NCI-H2107 treated with DMSO at 0.1 percent for 48 hours (cell line): ENCODE measurements around the gene ZNF593.

ENCODE experiments used
- DNase-seq: peaks from one replicate; lab custom pipeline; 2025; ENCODE audit not compliant: unreplicated experiment; lab: John Stamatoyannopoulos, UW

Gene ZNF593

DNA sequence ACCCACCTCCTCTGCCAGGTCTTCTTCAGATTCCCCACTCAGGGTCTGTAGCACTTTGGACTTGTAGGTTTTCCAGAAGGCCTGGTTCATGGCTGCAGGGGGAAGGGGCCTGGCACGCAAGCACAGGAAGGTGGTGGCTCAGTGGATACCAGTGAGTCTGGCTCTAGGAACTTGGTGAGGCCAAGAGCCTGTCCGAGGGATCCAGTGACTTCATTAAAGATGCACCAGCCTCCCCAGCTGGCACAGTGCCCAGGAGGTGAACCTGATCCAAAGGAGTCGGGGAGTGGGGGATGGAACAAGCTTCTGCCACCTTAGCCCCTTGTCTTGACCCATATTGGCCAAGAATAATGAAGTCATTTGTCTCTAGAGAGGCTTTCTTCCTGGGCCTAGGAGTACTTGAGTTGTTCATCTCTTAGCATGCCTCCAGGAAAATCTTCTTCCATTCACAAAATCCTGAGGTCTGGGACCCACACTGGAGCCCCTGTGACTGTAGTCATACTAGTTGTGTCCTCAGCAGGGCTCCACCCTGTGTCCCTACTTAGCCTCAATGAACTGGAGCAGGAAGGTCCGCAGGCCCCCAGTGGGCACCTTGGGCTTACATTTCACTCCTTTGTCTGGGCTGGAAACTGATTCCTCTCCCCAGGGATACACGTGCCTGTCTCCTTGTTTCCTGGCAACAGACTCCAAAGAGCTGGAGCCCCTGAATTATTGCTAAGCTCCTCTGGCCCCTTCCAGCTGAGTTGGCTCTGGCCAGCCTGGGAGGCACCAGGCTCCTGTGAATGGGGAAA is 1.1 kb upstream of the ZNF593 start, which contains the start of gene C1orf232:
Gene C1orf232, minus strand, starts transcription at position 554 of the 788 bp plus-strand sequence. Its CDS starts 464 bp downstream, at position 90.
- DNase-seq, result peak; percentile 93

- DNase-seq, result no peak
These were observed 532 bp upstream of the ZNF593 start for GRCh38 chr1:26169198-26169554.

- no peak for DNase-seq
These were observed 739 bp downstream of the ZNF593 start for GRCh38 chr1:26170472-26170821.

- no peak for DNase-seq
These were observed 1.7 kb downstream of the ZNF593 start, which contains the start of gene ZNF593OS for GRCh38 chr1:26171084-26172072. ZNF593OS (minus strand) TSS chr1:26171832; CDS start chr1:26171661, 171 bp downstream.

- no peak for DNase-seq
These were observed 5.6 kb downstream of the ZNF593 start for GRCh38 chr1:26175346-26175745.

- DNase-seq, result peak; percentile 42
These were observed 7.5 kb downstream of the ZNF593 start, which contains the start of gene CNKSR1 for GRCh38 chr1:26177182-26177684. CNKSR1 (plus strand) TSS chr1:26177491; CDS start chr1:26177548, 57 bp downstream.

GRCh38 chr1:26180010-26180506 is 10.3 kb downstream of the ZNF593 start:
- DNase-seq, result no peak

- DNase-seq, result no peak
These were observed 12.1 kb downstream of the ZNF593 start for GRCh38 chr1:26181586-26182382.

GRCh38 chr1:26182383-26182696 is 12.6 kb downstream of the ZNF593 start:
- no peak for DNase-seq

DNA sequence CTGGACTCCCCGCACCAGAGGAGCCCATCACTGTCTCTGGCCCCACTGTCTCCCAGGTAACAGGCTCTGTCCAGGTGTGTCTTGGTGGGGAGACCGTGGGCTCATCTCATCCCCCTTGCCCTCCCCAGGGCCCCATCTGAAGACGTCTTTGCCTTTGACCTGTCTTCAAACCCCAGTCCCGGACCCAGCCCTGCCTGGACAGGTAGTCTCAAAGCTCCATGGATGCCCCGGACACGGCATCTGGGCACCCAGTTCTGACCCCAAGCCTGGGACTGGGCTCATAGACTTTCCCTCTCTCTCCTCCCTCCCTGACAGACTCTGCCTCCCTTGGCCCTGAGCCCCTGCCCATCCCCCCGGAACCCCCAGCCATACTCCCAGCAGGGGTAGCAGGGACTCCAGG is 14.4 kb downstream of the ZNF593 start:
- DNase-seq, result no peak

- DNase-seq, result no peak
These were observed 15.2 kb downstream of the ZNF593 start for GRCh38 chr1:26184883-26185282.

DNA sequence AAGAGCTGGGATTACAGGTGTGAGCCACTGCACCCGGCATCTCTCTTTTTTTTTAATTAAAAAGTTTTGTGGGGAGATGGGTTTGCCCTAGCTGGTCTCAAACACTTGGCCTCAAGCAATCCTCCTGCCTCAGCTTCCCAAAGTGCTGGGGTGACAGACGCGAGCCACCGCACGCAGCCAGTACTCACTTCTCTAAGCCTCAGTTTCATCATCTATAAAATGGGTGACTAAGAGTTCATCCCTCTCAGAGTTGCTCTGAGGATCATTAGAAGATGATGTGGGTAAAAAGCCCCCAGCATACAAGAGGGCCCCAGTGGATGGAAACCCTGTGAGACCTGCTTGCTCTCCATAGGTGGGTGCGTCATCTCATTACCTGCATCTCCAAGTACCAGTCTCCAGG is 18.2 kb downstream of the ZNF593 start:
- no peak for DNase-seq

- DNase-seq, result no peak
These were observed 18.8 kb downstream of the ZNF593 start for GRCh38 chr1:26188477-26188876.

DNA sequence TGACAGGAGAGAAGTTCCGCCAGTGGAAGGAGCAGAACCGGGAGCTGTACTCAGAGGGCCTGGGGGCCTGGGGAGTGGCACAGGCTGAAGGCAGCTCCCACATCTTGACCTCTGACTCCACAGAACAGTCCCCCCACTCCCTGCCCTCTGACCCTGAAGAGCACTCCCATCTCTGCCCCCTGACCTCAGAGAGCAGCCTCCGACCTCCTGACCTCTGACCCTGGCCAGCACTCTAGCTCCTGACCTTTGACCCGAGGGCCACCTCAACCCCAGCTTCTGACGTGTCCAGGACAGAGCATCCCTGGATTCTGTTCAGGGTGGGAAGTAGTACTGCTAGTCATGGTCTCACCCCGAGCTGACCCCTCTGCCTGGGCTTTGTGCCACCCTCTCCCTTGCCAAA is 19.6 kb downstream of the ZNF593 start:
- no peak for DNase-seq

- DNase-seq, result no peak
These were observed 20.1 kb downstream of the ZNF593 start for GRCh38 chr1:26189751-26190275.

DNA sequence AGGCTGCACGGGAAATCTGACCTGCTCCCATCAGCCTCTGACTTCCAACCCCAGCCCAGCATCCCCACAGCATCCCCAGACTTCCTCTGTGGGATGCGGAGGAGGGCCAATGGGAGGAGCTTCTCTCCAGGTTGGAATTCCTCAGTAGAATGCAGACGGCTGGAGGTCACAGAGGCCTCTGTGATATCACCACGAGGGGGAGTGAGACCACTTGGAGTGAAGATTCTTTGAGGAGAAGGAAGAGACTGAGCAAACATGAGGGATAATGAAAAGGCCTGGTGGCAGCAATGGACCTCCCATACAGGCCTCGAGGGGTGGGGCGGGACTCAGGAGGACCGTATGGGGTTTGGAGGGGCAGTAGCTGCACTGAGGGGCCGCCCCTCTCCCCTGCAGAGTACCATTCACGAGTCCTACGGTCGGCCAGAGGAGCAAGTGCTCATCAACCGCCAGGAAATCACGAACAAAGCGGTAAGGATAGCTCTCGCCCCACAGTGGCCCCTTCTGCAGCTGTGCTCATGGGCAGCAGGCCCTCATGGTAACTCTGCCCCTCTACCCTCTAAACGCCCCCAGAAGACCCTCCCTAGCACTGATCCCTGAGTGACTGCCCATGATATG is 20.8 kb downstream of the ZNF593 start, which contains the start of gene CATSPER4:
Gene CATSPER4, plus strand, starts transcription at position 230 of the 615 bp plus-strand sequence. Its CDS starts 26 bp downstream, at position 256.
- DNase-seq, result no peak

DNA sequence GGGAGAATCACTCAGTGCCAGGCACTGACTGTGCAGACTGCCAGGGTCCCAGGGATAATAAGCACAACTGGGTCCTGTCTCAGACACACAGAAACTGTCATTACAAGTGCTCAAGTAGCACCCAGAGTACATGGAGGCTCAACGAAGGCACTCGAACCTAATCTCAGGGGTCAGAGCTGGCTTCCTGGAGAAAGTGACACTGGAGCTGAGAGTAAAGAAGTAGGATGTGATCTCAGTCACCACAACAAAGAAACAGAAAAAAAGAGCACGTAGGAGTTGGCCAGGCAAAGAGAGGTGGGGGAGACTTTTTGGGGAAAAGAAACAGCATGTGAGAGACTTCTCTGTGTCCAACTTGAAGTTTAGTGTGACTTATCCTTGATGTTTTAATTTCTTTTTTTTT is 22.0 kb downstream of the ZNF593 start:
- DNase-seq, result no peak

DNA sequence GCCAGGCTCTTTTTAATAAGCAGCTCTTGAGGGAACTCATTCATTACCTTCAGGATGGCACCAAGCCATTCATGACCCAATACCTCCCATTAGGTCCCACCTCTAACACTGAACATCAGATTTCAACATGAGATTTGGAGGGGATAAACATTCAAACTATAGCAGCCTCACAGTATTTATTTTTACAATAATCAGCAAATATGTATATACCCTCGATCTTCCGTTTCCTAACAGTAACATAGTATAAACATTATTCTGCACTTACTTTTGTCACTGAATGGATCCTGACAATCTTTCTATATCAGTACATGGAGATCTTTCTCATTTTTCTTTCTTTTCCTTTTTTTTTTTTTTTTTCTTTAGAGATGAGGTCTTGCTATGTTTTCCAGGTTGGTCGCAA is 26.1 kb downstream of the ZNF593 start:
- DNase-seq, result no peak

DNA sequence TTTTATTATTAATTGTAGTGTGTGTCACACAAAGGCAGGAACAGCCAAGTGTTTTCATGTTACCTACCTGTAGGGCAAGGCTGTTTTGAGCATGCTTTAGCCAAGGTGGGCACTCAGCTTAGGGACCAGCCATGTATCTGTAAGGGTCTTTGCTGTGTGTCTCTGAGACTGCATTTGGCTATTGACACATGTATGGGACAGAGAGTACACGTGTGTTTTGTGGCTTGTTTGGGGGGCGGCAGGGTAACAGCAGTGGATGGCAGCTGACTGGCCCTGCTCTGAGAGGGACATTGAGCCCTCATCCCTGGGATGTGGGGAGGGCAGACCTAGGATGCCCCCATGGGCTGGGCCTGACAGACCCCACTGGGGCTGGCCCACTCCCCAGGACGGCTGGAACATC is 27.6 kb downstream of the ZNF593 start:
- DNase-seq, result no peak

DNA sequence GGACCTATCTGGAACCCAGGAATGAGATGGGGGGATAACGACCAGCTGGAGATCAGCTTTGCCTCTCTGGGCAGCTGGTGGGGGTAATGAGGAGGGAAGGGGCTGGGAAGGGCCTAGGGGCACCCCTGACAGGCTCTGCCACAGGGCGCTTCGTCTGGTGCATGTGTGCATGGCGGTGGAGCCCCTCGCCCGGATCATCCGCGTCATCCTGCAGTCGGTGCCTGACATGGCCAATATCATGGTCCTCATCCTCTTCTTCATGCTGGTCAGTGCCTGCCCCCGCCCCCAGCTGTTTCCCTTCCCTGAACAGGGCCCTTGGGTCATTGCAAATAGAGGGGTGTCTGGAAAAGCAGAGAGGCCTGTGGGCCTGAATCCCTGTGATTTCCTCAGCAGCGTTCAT is 28.1 kb downstream of the ZNF593 start:
- DNase-seq, result no peak
